HEK293 (cell line): ENCODE measurements around the gene ATG4B.

Source experiments
- CTCF ChIA-PET: fragments of 350-600 bp; formaldehyde crosslinking; extraction: SDS; loops from one replicate; lab custom pipeline; 2021; ENCODE audit warnings: antibody characterized with exemption; lab: Yijun Ruan, JAX
- POLR2A ChIA-PET: fragments of 300-600 bp; formaldehyde crosslinking; extraction: SDS; loops from one replicate; lab custom pipeline; 2020; ENCODE audit warnings: antibody characterized with exemption, inconsistent platforms; lab: Yijun Ruan, JAX
- H3K27ac ChIP-seq: fragments of 200-500 bp; sonication (Bioruptor generic); 2 replicates; pipeline ENCODE4 v1.5.1; 2014; ENCODE audit warnings: low read depth, low read length, control low read depth, inconsistent platforms; ENCODE audit errors: extremely low read depth
- H3K36me3 ChIP-seq, 2 experiments: fragments of 200-500 bp in 1 of 2; sonication (Bioruptor generic) in 1 of 2; 1 replicate in 1 of 2; 2 replicates in 1 of 2; pipeline ENCODE4 v1.5.1; 2014 to 2017; ENCODE audit warnings: inconsistent platforms in 2 of 2, low read length in 2 of 2; ENCODE audit not compliant: control insufficient read depth in 2 of 2, insufficient read depth in 1 of 2
- H3K4me1 ChIP-seq: fragments of 200-500 bp; sonication (Bioruptor generic); 2 replicates; pipeline ENCODE4 v1.5.1; 2014; ENCODE audit warnings: mild to moderate bottlenecking, low read length, inconsistent platforms; ENCODE audit not compliant: control insufficient read depth, insufficient read depth
- H3K4me3 ChIP-seq: 2 replicates; pipeline ENCODE4 v1.5.1; 2011; ENCODE audit warnings: low read depth, mild to moderate bottlenecking, control low read depth, low read length, moderate library complexity
- H3K9me3 ChIP-seq: fragments of 200-500 bp; sonication (Bioruptor generic); 2 replicates; pipeline ENCODE4 v1.5.1; 2014; ENCODE audit warnings: low read depth, low read length, inconsistent platforms; ENCODE audit not compliant: control insufficient read depth, insufficient read depth
- GLI4 ChIP-seq: fragments of 450-650 bp; formaldehyde crosslinking; IDR thresholded peaks from 2 replicates; pipeline ENCODE4 v1.5.1; 2016; ENCODE audit warnings: missing biosample characterization, missing genetic modification characterization
- PRDM6 ChIP-seq: fragments of 450-650 bp; formaldehyde crosslinking; IDR thresholded peaks from 2 replicates; pipeline ENCODE4 v1.5.1; 2017; ENCODE audit warnings: missing biosample characterization, missing genetic modification characterization
- RBAK ChIP-seq: fragments of 450-650 bp; formaldehyde crosslinking; IDR thresholded peaks from 2 replicates; pipeline ENCODE4 v1.5.1; 2016; ENCODE audit warnings: missing biosample characterization, missing genetic modification characterization
- YY1 ChIP-seq: fragments of 450-650 bp; formaldehyde crosslinking; IDR thresholded peaks from 2 replicates; pipeline ENCODE4 v1.5.1; 2018; ENCODE audit warnings: missing biosample characterization, missing genetic modification characterization
- ZIC2 ChIP-seq: fragments of 450-650 bp; formaldehyde crosslinking; IDR thresholded peaks from 2 replicates; pipeline ENCODE4 v1.5.1; 2016; ENCODE audit warnings: missing biosample characterization, missing genetic modification characterization
- ZNF121 ChIP-seq: fragments of 450-650 bp; formaldehyde crosslinking; IDR thresholded peaks from 2 replicates; pipeline ENCODE4 v1.5.1; 2016; ENCODE audit warnings: missing biosample characterization, missing genetic modification characterization
- ZNF138 ChIP-seq: fragments of 450-650 bp; formaldehyde crosslinking; IDR thresholded peaks from 2 replicates; pipeline ENCODE4 v1.5.1; 2016; ENCODE audit warnings: missing biosample characterization, missing genetic modification characterization, borderline replicate concordance
- ZNF202 ChIP-seq: fragments of 450-650 bp; formaldehyde crosslinking; IDR thresholded peaks from 2 replicates; pipeline ENCODE4 v1.5.1; 2016; ENCODE audit warnings: missing biosample characterization, missing genetic modification characterization, borderline replicate concordance
- ZNF223 ChIP-seq: fragments of 450-650 bp; formaldehyde crosslinking; IDR thresholded peaks from 2 replicates; pipeline ENCODE4 v1.5.1; 2016; ENCODE audit warnings: missing biosample characterization, missing genetic modification characterization
- ZNF274 ChIP-seq, 2 experiments: fragments of 200-500 bp in 1 of 2; fragments of 450-650 bp in 1 of 2; sonication (Bioruptor generic) in 1 of 2; formaldehyde crosslinking in 1 of 2; IDR thresholded peaks; 2 replicates each; pipeline versions ENCODE4 v1.5.1 to v1.6.1; 2014 to 2016; ENCODE audit warnings: borderline replicate concordance in 1 of 2, inconsistent platforms in 1 of 2, low read length in 1 of 2, missing biosample characterization in 1 of 2, missing genetic modification characterization in 1 of 2
- ZNF311 ChIP-seq: fragments of 450-650 bp; formaldehyde crosslinking; IDR thresholded peaks from 2 replicates; pipeline ENCODE4 v1.5.1; 2017; ENCODE audit warnings: missing biosample characterization, missing genetic modification characterization, borderline replicate concordance
- ZNF350 ChIP-seq: fragments of 450-650 bp; formaldehyde crosslinking; IDR thresholded peaks from 2 replicates; pipeline ENCODE4 v1.5.0; 2017; ENCODE audit warnings: missing biosample characterization, mild to moderate bottlenecking, missing genetic modification characterization
- ZNF404 ChIP-seq: fragments of 450-650 bp; formaldehyde crosslinking; IDR thresholded peaks from 2 replicates; pipeline ENCODE4 v1.5.1; 2017; ENCODE audit warnings: missing biosample characterization, missing genetic modification characterization
- ZNF423 ChIP-seq: fragments of 450-650 bp; formaldehyde crosslinking; IDR thresholded peaks from 2 replicates; pipeline ENCODE4 v1.5.1; 2016; ENCODE audit warnings: missing biosample characterization, missing genetic modification characterization
- ZNF560 ChIP-seq: fragments of 450-650 bp; formaldehyde crosslinking; IDR thresholded peaks from 2 replicates; pipeline ENCODE4 v1.5.1; 2017; ENCODE audit warnings: missing biosample characterization, missing genetic modification characterization, borderline replicate concordance
- ZNF623 ChIP-seq: fragments of 450-650 bp; formaldehyde crosslinking; IDR thresholded peaks from 2 replicates; pipeline ENCODE4 v1.5.1; 2016; ENCODE audit warnings: missing biosample characterization, missing genetic modification characterization
- ZNF768 ChIP-seq: fragments of 450-650 bp; formaldehyde crosslinking; IDR thresholded peaks from 2 replicates; pipeline ENCODE4 v1.5.1; 2018; ENCODE audit warnings: missing biosample characterization, mild to moderate bottlenecking, missing genetic modification characterization
- ZNF792 ChIP-seq: fragments of 450-650 bp; formaldehyde crosslinking; IDR thresholded peaks from 2 replicates; pipeline ENCODE4 v1.5.1; 2016; ENCODE audit warnings: missing biosample characterization, missing genetic modification characterization
- ZSCAN16 ChIP-seq: fragments of 450-650 bp; formaldehyde crosslinking; IDR thresholded peaks from 2 replicates; pipeline ENCODE4 v1.5.1; 2016; ENCODE audit warnings: missing biosample characterization, missing genetic modification characterization
- ZSCAN23 ChIP-seq: fragments of 450-650 bp; formaldehyde crosslinking; IDR thresholded peaks from 2 replicates; pipeline ENCODE4 v1.5.1; 2016; ENCODE audit warnings: missing biosample characterization, missing genetic modification characterization
- TF ChIP-seq, protein P1 (sequence below): fragments of 450-650 bp; formaldehyde crosslinking; IDR thresholded peaks from 2 replicates; pipeline ENCODE4 v1.5.1; 2016; ENCODE audit warnings: missing biosample characterization, missing genetic modification characterization, borderline replicate concordance
- TF ChIP-seq, protein P2 (sequence below): fragments of 450-650 bp; formaldehyde crosslinking; IDR thresholded peaks from 2 replicates; pipeline ENCODE4 v1.5.1; 2016; ENCODE audit warnings: missing biosample characterization, missing genetic modification characterization, low read depth

Gene ATG4B

DNA sequence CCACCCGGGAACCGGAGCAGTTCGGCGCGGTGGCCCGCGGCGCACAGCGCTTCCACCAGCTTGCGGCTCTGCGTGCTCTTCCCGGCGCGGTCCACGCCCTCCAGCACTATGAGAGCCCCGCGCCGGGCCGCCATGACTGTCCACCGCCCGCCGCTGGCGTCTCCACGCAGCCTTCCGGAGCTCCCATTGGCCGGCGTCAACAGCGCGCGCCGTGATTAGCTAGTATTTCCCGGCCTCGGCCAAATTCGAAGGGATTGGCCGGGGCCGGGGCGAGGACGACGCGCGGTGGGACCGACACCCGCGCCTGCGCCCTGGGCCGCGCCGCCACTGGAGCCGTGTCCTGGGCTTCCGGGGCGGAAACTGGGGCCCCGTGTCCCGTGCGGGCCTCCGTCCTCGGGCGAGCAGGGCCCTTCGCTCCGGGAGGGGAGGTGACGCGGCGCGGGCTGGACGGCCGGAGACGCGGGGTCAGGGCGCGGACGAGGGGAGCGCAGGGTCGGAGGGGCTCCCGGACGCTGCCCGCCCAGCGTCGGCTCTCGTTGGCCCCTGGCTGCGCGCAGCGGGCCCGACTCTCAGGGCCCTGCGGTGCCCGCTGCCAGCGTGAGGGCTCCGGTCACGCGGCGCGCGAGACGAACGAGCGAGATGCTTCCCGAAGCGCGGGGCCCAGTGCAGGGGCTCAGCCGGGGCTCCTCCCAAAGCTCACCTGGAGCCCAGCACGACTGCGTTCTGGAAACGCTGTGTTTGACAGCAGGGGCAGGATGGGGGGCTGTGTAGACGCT, 49.3 kb downstream of the ATG4B start, which contains the start of gene DTYMK (continued):
- TF ChIP-seq ZSCAN16 (tag by site-specific recombination) (no peak), ZNF138 (tag by site-specific recombination) (no peak), ZNF350 (tag by site-specific recombination) (no peak), ZNF202 (tag by site-specific recombination) (no peak), RBAK (no peak), ZNF311 (tag by site-specific recombination) (no peak), GLI4 (tag by site-specific recombination) (no peak), ZNF274 (IDR thresholded peaks at IDR 0.05; ENCODE audit: low read length) (no peak), ZNF274 (tag by site-specific recombination; IDR thresholded peaks at IDR 0.05; ENCODE audit: borderline replicate concordance) (no peak), ZNF792 (tag by site-specific recombination) (no peak)

DNA sequence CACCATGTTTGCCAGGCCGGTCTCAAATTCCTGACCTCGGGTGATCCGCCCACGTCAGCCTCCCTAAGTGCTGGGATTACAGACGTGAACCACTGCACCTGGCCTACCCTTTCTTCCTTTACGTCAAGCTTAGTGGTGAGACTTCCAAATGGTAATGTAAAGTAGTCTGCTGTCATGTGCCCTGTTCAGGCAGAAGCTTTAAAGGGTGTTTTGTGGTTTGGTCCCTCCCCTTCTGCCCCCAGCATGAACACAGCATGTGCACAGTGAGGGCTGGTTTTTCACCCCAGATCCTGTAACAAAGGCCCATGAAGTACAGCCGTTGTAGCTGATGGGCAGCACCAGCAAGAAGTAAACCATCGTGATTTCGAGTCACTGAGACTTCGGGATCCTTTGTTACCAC, 51.8 kb downstream of the ATG4B start:
- peaks cover 23 to 52% of the 10 kb centered on the region in 2 experiments for H3K36me3 ChIP-seq
- no peak overlapping the region for H3K4me3 ChIP-seq
- ChIA-PET POLR2A (interaction anchor here (0.6 to 3.1 kb wide), 4 partner anchors 9 to 52 kb away, joined by 3 to 18 read pairs (median 4); partner anchors contain the start of genes ATG4B and THAP4), CTCF (interaction anchor here (1.4 kb wide), 1 partner anchor 30 kb away, joined by 4 read pairs; no protein-coding TSS in a partner anchor)
- H3K9me3 ChIP-seq: no peaks in the 10 kb centered on the region
- no peak overlapping the region for H3K27ac ChIP-seq
- 0 out of 2 replicates have a peak, but pooled peaks cover 2% of the 10 kb centered on the region for H3K4me1 ChIP-seq
- TF ChIP-seq ZNF121 (no peak), ZIC2 (peak; percentile 27; the same call in 1 of the 2 replicates), YY1 (tag by site-specific recombination) (no peak), ZNF768 (no peak), ZNF404 (tag by site-specific recombination) (no peak), ZNF560 (tag by site-specific recombination) (no peak)

DNA sequence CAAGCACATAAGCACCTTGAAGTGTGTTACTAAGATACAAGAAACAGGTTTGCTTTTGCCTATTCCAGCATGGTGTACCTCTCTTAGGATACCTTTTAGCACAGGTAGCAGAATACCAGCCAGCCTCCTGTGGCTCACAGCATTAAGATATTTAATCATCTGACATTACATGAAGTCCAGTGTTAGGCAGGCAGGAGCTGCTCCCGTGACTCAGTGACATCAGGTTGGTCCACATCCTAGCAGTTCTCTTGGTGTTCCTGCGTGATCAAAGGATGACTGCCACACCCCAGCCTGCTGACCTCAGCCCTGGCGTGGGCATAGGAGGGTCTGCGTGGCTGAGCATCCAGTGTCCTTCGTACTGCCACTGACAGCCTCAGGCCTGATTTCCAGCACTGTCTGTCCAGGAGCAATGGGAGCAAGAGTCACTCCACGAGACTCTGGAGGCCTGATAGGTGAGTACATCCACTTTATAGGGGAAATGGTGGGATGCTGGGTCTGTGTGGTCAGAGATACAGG, 52.8 kb downstream of the ATG4B start:
- TF ChIP-seq, protein P1, sequence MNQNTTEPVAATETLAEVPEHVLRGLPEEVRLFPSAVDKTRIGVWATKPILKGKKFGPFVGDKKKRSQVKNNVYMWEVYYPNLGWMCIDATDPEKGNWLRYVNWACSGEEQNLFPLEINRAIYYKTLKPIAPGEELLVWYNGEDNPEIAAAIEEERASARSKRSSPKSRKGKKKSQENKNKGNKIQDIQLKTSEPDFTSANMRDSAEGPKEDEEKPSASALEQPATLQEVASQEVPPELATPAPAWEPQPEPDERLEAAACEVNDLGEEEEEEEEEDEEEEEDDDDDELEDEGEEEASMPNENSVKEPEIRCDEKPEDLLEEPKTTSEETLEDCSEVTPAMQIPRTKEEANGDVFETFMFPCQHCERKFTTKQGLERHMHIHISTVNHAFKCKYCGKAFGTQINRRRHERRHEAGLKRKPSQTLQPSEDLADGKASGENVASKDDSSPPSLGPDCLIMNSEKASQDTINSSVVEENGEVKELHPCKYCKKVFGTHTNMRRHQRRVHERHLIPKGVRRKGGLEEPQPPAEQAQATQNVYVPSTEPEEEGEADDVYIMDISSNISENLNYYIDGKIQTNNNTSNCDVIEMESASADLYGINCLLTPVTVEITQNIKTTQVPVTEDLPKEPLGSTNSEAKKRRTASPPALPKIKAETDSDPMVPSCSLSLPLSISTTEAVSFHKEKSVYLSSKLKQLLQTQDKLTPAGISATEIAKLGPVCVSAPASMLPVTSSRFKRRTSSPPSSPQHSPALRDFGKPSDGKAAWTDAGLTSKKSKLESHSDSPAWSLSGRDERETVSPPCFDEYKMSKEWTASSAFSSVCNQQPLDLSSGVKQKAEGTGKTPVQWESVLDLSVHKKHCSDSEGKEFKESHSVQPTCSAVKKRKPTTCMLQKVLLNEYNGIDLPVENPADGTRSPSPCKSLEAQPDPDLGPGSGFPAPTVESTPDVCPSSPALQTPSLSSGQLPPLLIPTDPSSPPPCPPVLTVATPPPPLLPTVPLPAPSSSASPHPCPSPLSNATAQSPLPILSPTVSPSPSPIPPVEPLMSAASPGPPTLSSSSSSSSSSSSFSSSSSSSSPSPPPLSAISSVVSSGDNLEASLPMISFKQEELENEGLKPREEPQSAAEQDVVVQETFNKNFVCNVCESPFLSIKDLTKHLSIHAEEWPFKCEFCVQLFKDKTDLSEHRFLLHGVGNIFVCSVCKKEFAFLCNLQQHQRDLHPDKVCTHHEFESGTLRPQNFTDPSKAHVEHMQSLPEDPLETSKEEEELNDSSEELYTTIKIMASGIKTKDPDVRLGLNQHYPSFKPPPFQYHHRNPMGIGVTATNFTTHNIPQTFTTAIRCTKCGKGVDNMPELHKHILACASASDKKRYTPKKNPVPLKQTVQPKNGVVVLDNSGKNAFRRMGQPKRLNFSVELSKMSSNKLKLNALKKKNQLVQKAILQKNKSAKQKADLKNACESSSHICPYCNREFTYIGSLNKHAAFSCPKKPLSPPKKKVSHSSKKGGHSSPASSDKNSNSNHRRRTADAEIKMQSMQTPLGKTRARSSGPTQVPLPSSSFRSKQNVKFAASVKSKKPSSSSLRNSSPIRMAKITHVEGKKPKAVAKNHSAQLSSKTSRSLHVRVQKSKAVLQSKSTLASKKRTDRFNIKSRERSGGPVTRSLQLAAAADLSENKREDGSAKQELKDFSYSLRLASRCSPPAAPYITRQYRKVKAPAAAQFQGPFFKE (tag by site-specific recombination): no peak
- no peak for TF ChIP-seq ZNF623 (tag by site-specific recombination)
- TF ChIP-seq ZNF423 (tag by site-specific recombination): no peak
- TF ChIP-seq, protein P2, sequence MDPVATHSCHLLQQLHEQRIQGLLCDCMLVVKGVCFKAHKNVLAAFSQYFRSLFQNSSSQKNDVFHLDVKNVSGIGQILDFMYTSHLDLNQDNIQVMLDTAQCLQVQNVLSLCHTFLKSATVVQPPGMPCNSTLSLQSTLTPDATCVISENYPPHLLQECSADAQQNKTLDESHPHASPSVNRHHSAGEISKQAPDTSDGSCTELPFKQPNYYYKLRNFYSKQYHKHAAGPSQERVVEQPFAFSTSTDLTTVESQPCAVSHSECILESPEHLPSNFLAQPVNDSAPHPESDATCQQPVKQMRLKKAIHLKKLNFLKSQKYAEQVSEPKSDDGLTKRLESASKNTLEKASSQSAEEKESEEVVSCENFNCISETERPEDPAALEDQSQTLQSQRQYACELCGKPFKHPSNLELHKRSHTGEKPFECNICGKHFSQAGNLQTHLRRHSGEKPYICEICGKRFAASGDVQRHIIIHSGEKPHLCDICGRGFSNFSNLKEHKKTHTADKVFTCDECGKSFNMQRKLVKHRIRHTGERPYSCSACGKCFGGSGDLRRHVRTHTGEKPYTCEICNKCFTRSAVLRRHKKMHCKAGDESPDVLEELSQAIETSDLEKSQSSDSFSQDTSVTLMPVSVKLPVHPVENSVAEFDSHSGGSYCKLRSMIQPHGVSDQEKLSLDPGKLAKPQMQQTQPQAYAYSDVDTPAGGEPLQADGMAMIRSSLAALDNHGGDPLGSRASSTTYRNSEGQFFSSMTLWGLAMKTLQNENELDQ (tag by site-specific recombination): no peak
- TF ChIP-seq ZSCAN23 (tag by site-specific recombination): no peak
- TF ChIP-seq PRDM6 (tag by site-specific recombination): no peak
- TF ChIP-seq ZNF223 (tag by site-specific recombination): no peak
- Histone ChIP-seq H3K36me3 (peaks cover 16 to 51% of the 10 kb centered on the region in 2 experiments; a peak in 2 of 3 replicates), H3K27ac (no peak overlapping the region), H3K4me1 (0 out of 2 replicates have a peak, but pooled peaks cover 2% of the 10 kb centered on the region), H3K4me3 (no peak overlapping the region), H3K9me3 (no peaks in the 10 kb centered on the region)
- POLR2A ChIA-PET: interaction anchor here (3.1 kb wide), 1 partner anchor 10 kb away, joined by 18 read pairs; no protein-coding TSS in a partner anchor
- CTCF ChIA-PET: no interaction called here
